CMK (cell line): ENCODE data around the gene PPP1R27.
A peak's percentile ranks its signal among the peaks of the same experiment; 100 is the strongest.

Experiments
- DNase-seq: peaks from one replicate; pipeline ENCODE4 v3.0.0-alpha.2; 2010; ENCODE audit warnings: low read depth

The PPP1R27 gene

GRCh38 chr17:81834831-81835267, at the start of gene PPP1R27:
Gene PPP1R27 (minus strand): TSS chr17:81835050. CDS start chr17:81834953, 97 bp downstream.
- DNase-seq: no peak

GRCh38 chr17:81884520-81884919, 49.7 kb upstream of the PPP1R27 start:
- DNase-seq: no peak

DNA sequence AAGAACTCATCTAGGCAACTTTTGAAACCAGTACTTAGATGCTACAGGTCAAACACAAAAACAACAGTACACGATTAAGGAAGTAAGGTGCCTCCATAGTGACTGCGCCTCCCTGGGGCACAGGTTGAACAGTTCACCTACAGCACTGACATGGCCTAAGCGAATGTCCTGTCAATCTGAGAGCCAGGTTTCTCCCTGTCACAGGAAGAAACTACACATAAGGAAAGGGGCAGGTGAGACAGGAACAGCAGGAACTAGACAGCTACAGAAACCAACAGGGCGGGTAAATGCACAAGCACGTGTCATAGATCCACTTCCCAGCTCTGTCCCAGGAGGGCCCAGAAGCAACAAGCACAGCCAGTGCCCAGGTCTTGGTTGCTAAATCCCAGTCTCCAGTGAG, 44.3 kb upstream of the PPP1R27 start:
- DNase-seq: no peak

DNA sequence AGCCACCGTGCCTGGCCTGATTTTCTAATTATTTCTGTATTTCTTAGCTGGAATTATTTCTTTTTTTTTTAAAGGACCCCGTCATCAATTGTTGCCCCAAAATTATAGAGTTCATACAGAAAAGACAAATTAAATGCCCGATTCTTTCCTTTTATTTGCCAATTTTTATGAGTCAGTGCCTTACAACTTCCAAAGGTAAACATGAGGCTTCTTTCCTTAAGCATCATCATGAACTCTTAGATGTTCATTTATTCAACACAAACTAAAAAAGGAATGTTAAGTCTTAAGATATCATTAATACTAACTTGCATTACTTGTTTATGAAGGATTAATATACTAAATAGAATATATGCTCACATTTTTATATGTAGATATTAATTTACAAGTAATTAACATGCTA, 43.4 kb upstream of the PPP1R27 start:
- DNase-seq: no peak

- DNase-seq: no peak
Measured at GRCh38 chr17:81877569-81877968, 42.7 kb upstream of the PPP1R27 start.

- peak; percentile 85 for DNase-seq
Measured at GRCh38 chr17:81871387-81872230, 36.8 kb upstream of the PPP1R27 start.

- DNase-seq: no peak
Measured at GRCh38 chr17:81870981-81871386, 36.1 kb upstream of the PPP1R27 start, which contains the start of gene ARHGDIA. Gene ARHGDIA (minus strand): TSS chr17:81871337. CDS start chr17:81869930, 1,407 bp downstream.

- DNase-seq: no peak
Measured at GRCh38 chr17:81870131-81870980, 35.5 kb upstream of the PPP1R27 start.

GRCh38 chr17:81869221-81870130, 34.6 kb upstream of the PPP1R27 start:
- DNase-seq: no peak

- DNase-seq: no peak
Measured at GRCh38 chr17:81868674-81869220, 33.9 kb upstream of the PPP1R27 start.

- no peak for DNase-seq
Measured at GRCh38 chr17:81867991-81868673, 33.3 kb upstream of the PPP1R27 start.

DNA sequence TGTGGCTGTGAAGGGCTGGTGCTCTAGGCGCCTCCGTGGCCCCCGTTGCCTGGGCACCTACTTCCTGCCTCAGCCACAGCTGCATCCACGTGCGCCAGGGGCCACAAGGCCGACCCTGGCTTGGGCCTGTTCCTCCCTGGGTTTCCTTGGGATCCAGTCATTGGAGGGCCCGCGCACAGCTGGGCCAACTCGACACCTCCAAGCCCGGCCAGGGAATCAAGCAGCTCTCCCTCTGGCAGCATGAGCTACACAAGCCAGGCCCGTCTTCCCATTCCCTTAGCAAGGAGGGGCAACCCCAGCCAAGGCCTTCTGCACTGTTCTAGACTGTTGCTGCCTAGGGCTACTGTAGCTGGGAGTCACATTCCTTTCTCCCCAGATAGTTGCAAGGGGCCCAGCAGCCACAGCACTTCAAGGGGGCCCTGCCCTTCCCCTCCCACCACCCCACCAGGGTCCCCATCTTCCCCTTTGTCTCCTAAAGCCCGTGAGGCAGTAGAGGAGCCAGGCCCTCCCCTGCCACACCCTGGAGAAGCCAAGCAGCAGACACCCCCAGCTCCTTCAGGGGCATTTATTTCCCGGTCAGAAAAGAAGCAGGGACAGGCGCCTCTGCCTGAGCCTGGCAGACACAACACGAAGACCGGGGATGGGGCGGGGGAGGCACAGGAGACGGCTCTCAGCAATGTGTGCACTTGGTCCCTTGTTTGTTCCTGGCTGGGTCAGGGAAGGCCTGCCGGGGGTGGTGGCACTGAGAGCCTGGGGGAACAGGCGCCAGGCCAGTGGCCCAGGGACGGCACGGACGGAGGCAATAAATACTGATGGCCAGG, 32.5 kb upstream of the PPP1R27 start:
- no peak for DNase-seq

GRCh38 chr17:81866440-81867169, 31.8 kb upstream of the PPP1R27 start:
- no peak for DNase-seq

DNA sequence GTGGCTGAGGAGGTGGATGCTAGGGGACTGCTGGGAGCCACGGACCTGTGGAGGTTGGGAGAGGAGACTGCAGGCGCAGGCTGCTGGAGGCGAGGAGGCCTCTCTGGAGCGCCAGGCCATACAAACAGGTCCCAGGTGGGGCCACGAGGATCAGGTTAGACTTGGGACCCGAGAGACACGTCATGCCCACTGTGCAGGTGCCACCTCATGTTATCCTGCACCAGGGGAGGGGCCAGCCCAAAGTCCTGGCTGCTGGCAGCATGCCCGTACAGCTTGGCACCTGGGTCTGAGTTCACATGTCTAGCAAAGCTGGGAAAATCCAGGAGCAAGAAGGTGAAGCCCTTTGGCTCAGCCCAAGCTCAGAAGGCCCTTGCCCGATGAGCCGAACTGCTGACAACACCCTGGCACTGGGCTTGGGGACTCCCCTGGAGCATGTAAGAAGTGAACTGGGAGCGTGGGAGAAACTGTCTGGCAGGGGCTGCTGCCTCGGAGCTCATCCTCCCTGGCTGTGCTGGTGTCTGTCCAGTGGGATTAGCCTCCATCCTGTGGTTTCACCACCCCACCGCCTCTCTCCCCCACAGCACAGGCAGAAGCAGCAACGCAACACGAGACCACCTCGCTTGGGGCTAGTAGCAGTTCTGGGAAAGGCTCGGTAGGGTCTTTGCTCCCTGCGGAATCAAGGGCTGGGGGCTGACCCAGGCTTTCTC, 31.0 kb upstream of the PPP1R27 start:
- DNase-seq: no peak

- DNase-seq: no peak
Measured at GRCh38 chr17:81865358-81865732, 30.5 kb upstream of the PPP1R27 start.

DNA sequence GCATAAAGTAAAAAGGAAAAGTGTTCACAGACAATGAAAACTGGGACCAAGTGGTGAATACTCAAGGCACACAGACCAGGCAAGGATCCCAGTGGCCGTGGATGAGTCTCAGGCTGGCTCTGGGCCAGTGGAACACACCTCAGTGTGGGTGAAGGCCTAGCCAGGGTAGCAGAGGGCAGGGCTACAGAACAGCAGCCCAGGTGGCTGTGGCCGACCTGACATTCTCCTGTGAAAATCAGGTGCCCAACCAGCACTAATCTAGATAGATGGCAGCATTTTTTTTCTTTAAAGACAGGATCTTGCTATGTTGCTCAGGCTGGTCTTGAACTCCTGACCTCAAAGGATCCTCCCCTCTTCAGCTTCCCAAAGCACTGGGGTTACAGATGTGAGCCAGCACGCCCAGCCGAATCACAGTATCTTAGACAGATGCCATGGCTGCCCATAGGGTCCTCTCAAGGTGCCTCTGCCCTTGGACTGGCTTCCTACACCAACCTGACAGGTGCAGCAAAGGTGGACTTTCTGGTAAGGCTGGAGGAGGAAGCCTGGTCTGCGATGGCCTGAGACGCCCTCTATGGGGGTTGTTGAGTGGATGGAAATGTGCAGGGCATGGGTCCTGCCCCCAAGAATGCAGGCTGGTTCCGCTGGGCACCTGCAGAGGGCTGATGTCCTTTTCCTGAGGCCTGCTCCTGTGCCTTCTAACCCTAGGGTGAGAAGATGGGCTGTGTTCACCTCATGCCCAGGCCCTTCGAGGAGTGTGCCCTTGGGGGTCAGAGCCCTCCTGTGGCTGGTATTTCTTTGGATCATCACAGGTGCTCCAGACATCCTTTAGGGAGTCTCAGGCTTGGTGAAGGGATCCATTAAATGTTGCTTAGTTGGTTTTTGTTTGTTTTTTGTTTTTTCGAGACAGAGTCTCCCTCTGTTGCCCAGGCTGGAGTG, 29.3 kb upstream of the PPP1R27 start:
- DNase-seq: no peak

DNA sequence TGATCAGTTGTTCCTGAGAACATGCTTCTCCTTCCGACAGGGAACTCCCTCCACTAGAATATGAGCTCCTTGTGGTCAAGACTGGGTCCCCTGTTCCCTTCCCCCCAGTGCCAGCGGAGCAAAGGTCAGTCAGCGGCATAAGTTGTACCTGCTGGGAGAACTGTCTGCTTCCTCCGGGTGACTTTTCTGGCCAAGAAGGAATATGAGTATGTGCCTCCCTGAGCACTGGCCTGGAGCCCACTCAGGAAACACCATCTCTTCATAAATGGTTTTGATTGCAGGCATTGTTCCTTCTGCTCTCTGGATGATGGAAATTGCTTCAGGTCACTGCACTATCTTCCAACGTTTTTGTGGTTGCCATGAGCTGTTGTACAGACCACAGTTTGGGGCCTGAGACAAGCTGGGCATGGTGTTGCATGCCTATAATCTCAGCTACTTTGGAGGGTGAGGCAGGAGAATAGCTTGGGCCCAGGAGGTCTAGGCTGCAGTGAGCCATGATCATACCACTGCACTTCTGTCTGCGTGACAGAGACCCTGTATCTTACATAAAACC, 28.3 kb upstream of the PPP1R27 start:
- DNase-seq: no peak
